Tibial nerve (tissue), 4 donors: ENCODE data around the gene CKAP5.

Experiments
- CTCF ChIP-seq, 5 experiments: fragments of 200-600 bp in 3 of 5; fragments of 450-650 bp in 2 of 5; sonication (generic) in 3 of 5; IDR thresholded peaks; one replicate each; pipeline ENCODE4 v1.5.1; 2016 to 2019; ENCODE audit warnings: antibody characterized with exemption in 5 of 5, mild to moderate bottlenecking in 3 of 5, moderate library complexity in 2 of 5
- EP300 ChIP-seq, 2 donors: sonication (generic); formaldehyde crosslinking; IDR thresholded peaks; one replicate each; pipeline ENCODE4 v1.6.1; 2017; ENCODE audit warnings: antibody characterized with exemption in 2 of 2, mild to moderate bottlenecking in 1 of 2

- TF ChIP-seq EP300 (IDR thresholded peaks at IDR 0.05) (no peak), CTCF (IDR thresholded peaks at IDR 0.05) (no peak)
These were observed 44.6 kb upstream of the CKAP5 start for GRCh38 chr11:46890665-46891064.
